HG03103 (cell line): ENCODE results near the gene CNTNAP2.
"Not testable (repeated sequence)": the region's sequence is repeated elsewhere in the genome, so short reads cannot be mapped to it uniquely, and the experiment has no call there.

ENCODE experiments used
- ATAC-seq: cut with Tn5 transposase; IDR thresholded peaks from one replicate; pipeline ENCODE4 v1.9.1; 2021; ENCODE audit warnings: low read depth; ENCODE audit not compliant: unreplicated experiment

Gene CNTNAP2

GRCh38 chr7:147774461-147774860 lies 1657.9 kb downstream of the CNTNAP2 start:
- ATAC-seq = no peak

GRCh38 chr7:147775516-147776284 lies 1659.1 kb downstream of the CNTNAP2 start:
- ATAC-seq = no peak

GRCh38 chr7:147777309-147777708 lies 1660.7 kb downstream of the CNTNAP2 start:
- ATAC-seq = no peak

GRCh38 chr7:147779949-147780348 lies 1663.3 kb downstream of the CNTNAP2 start:
- no peak for ATAC-seq

- ATAC-seq = no peak
Observed at GRCh38 chr7:147796581-147796980, 1680.0 kb downstream of the CNTNAP2 start.

GRCh38 chr7:147798001-147798400 lies 1681.4 kb downstream of the CNTNAP2 start:
- no peak for ATAC-seq

- ATAC-seq = not testable (repeated sequence)
Observed at GRCh38 chr7:147801762-147802161, 1685.2 kb downstream of the CNTNAP2 start.

GRCh38 chr7:147803151-147803550 lies 1686.5 kb downstream of the CNTNAP2 start:
- ATAC-seq = no peak

GRCh38 chr7:147803606-147804005 lies 1687.0 kb downstream of the CNTNAP2 start:
- no peak for ATAC-seq

GRCh38 chr7:147804032-147804431 lies 1687.4 kb downstream of the CNTNAP2 start:
- ATAC-seq = no peak

- ATAC-seq = no peak
Observed at GRCh38 chr7:147805996-147806576, 1689.5 kb downstream of the CNTNAP2 start.

GRCh38 chr7:147809786-147810185 lies 1693.2 kb downstream of the CNTNAP2 start:
- no peak for ATAC-seq

GRCh38 chr7:147810269-147810668 lies 1693.7 kb downstream of the CNTNAP2 start:
- no peak for ATAC-seq

- ATAC-seq = no peak
Observed at GRCh38 chr7:147811923-147812322, 1695.3 kb downstream of the CNTNAP2 start.

- no peak for ATAC-seq
Observed at GRCh38 chr7:147813316-147813715, 1696.7 kb downstream of the CNTNAP2 start.

- no peak for ATAC-seq
Observed at GRCh38 chr7:147818317-147818716, 1701.7 kb downstream of the CNTNAP2 start.

- no peak for ATAC-seq
Observed at GRCh38 chr7:147824671-147825070, 1708.1 kb downstream of the CNTNAP2 start.

- no peak for ATAC-seq
Observed at GRCh38 chr7:147829016-147829415, 1712.4 kb downstream of the CNTNAP2 start.

GRCh38 chr7:147833557-147833956 lies 1717.0 kb downstream of the CNTNAP2 start:
- ATAC-seq = no peak

- no peak for ATAC-seq
Observed at GRCh38 chr7:147833970-147834369, 1717.4 kb downstream of the CNTNAP2 start.

GRCh38 chr7:147852833-147853232 lies 1736.2 kb downstream of the CNTNAP2 start:
- ATAC-seq = no peak
